Stimulated activated CD4-positive, alpha-beta T cell treated with anti-CD3 and anti-CD28 coated beads, Interleukin-15, amount 100 ng/mL, for 1 hour (primary cell): Measurements from ENCODE around the gene TMEM59L.

Source experiments
- DNase-seq, 2 donors: peaks; one replicate each; pipeline ENCODE4 v3.0.0-alpha.2; 2020; ENCODE audit warnings: low read depth in 1 of 2, low spot score in 1 of 2

The TMEM59L gene

DNA sequence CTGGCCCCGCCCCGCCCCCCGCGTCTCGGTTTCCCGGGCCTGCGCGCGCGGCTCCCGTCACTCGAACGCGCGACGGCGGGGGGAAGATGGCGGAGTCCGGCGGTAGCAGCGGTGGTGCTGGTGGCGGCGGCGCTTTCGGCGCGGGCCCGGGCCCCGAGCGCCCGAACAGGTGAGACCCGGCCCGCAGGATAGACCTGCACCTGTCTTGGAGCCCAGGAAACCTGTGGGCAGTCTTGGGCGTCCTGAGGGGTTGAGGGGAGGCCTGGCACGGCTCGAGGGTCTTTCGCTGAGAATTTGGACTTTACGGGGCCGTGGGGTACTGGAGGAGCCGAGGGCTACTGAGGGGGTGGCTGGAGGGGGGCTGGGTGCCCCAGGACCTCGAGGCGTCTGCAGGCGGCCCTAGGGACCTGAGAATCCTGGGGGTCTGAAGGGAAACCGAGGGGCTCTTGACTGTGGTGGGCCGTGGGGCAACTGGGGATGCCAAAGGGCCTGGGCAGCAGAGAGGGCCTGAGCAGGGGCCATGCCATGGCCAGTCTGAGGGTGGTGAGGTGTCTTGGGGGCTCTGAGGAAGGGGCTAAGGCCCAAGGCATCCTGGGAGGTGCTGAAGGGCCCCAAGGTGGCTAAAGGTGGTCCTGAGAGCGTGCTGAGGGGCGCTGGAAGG lies 24.4 kb downstream of the TMEM59L start, which contains the start of gene KLHL26:
TSS of gene KLHL26 (plus strand) at position 60 of the 661 bp plus-strand sequence. CDS start at position 87, 27 bp downstream.
- DNase-seq = no peak

GRCh38 chr19:18637673-18638630 lies 25.3 kb downstream of the TMEM59L start:
- DNase-seq = no peak

DNA sequence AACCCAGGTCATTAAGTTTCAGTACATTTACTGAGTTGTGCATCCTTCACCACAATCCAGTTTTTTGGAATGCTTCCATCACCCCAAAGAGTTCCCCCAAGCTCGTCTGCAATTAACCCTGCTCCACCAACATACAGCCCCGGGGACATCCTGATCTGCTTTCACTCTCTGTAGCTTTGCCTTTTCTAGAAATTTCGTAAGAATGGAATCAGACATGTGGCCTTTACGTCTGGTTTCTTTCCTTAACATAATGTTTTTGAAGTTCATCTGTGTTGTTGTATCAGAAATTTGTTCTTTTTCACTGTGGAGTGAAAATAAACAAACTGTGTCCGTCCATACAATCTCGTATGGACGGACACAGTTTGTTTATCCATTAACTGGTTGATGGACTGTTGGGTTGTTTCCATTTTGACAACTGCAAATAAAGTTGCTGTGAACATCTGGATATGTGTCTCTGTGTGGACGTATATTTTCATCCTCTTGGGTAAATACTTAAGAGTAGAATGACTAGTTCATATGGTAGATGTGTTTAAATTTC lies 27.1 kb downstream of the TMEM59L start:
- no peak for DNase-seq

- DNase-seq = no peak
Measured at GRCh38 chr19:18644196-18645034, 31.7 kb downstream of the TMEM59L start.

GRCh38 chr19:18645035-18645511 lies 32.4 kb downstream of the TMEM59L start:
- no peak for DNase-seq

DNA sequence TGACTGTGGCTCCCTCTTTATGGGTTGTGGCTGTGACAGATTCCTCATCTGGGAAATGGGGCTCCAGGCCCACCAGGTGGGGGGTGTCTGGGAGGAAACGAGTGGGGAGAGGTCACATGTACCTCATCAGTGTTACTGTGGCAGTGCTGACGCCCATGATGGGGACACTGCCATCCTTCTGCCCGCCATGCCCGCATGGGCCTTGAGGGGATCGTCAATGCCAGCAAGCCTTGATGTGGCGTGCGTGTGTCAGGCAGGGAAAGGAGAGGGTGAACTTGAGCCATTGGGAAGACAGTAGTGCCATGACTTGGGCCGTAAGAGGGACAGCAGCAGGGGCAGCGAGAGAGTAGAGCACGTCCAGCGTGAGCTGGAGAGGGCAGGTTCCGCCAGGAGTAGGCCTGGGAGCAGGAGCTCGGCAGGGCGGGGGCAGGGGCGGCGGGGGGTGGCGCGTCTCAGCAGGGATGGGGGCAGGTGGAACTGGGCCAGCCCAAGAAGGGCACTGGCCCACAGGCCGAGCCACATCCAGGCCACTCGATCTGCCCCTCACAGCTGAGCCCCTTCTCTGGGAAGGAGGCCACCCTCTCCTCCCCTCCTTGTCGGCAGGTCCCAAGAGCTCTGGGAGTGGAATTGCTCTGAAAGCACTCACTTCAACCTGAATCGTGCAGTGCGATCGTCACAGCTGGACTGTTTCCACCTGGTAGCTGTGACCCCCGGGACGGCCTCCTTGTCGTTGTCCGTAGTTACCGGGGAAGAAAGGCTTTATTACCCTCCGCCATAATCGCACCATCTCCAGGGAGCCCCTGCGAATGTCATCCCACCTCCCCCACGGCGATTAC lies 34.1 kb downstream of the TMEM59L start:
- no peak for DNase-seq

DNA sequence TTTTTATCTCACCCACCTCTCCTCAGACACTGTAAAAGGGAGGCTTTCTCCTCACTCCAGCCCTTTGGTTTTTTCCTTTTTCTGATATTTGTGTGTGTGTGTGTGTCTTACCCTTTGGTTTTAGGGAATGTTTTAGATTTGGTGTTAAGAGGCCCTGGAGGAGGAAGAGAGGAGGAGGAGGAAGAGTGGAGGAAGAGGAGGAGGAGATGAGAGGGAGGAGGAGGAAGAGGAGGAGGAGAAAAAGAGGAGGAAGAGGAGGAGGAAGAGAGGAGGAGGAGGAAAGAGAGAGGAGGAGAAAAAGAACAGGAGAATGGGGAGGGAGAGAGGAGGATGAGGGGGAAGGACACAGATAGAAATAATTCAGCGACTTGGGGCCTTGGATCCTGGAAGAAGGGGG lies 34.7 kb downstream of the TMEM59L start:
- no peak for DNase-seq

GRCh38 chr19:18647807-18648206 lies 35.1 kb downstream of the TMEM59L start:
- DNase-seq = no peak

- DNase-seq = no peak
Measured at GRCh38 chr19:18648973-18649315, 36.3 kb downstream of the TMEM59L start.

GRCh38 chr19:18649371-18650020 lies 36.8 kb downstream of the TMEM59L start:
- DNase-seq = no peak

GRCh38 chr19:18650021-18650390 lies 37.3 kb downstream of the TMEM59L start:
- DNase-seq = no peak

- no peak for DNase-seq
Measured at GRCh38 chr19:18650468-18651041, 37.9 kb downstream of the TMEM59L start.

DNA sequence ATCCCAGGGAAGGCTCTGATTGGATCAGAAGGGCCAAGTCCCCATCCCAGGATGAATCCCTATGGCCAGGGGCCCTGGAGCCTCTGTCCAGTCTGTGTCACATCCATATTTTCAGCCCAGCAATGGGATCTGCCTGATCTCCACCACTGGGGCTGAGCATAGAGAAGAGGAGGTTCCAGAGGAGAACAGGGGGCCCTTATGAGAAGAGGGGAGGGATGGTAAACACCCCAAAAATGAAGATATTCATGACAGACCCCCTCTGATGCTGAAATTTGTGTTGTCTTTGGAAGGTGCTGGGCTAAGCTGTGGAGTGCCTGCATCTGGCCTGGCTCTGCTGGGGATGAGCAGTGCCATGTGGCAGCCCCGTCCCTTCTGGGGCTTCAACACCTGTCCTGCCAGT lies 38.6 kb downstream of the TMEM59L start:
- DNase-seq = no peak

- no peak for DNase-seq
Measured at GRCh38 chr19:18651733-18652132, 39.1 kb downstream of the TMEM59L start.

- DNase-seq = no peak
Measured at GRCh38 chr19:18653853-18654252, 41.2 kb downstream of the TMEM59L start.

GRCh38 chr19:18654469-18654868 lies 41.8 kb downstream of the TMEM59L start:
- no peak for DNase-seq

DNA sequence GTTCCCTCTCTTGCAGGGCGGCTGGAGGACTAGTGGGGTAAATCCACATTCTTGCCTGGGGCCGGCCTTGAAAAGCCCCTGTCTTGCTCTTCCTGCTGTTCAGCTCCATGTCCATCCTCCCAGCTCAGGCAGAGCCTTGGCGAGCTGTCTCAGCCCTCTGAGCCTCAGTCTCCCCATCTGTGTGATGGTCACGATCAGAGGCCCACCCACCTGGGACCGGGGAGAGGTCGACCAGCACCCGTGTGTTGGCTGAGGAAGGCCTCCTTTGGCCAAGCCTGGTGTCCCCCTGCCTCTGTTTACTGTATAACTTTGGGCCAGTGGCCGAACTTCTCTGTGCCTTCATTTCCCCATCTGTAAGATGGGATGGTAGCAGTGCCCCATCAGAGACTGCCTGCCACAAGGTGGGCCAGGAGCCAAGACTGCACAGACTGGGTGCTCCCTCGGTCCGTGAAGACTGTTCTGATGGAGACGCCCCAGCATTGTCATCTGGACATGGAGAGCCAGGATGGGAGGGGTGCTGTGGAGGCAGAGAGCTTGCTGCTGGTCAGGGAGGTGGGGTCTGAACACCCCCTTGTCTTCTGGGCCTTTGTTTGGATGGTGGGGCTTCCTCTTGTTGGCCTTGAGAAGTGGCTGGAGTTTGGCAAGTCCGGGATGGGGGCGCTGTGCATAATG lies 42.6 kb downstream of the TMEM59L start:
- DNase-seq = no peak

DNA sequence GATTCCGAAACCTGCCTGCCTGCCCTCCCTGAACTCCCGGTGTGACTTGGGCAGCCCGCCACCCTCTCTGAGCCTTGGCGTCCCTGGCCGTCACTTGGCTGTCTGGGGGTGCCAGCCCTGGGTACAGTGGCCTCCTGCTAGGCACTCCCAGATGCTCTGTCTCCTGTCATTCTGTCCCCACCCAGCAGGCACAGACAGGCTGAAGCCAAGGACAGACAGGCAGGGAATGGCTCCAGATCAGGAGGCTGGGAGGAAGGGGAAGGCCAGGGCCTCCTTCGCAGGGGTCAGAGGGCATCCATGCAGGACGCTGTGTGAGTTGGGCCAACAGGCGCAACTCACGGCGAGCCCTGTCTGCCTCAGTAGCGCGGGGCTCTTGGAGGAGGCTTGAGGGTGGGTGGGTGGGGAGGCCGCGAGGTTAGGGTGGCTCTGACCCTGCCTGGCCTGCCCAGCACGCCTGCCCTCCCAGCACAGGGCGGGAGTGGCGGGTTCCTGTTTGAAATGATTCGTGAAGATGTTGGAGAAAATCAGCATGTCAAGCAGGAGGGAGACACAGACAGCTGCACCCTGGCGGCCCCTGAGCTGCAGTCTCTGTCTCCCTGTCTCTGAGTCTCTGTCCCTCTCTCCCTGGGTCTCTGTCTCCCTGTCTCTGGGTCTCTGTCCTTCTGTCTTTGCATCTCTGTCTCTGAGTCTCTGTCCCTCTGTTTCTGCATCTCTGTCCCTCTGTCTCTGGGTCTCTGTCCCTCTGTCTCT lies 43.8 kb downstream of the TMEM59L start:
- DNase-seq = no peak
